GM13976 (cell line): ENCODE results near the gene COTL1.
"Not testable (repeated sequence)": the region's sequence is repeated elsewhere in the genome, so short reads cannot be mapped to it uniquely, and the experiment has no call there.

Experiments used
- DNase-seq: peaks from one replicate; pipeline ENCODE4 v3.0.0; 2012; ENCODE audit warnings: low spot score
- in situ Hi-C: fragments of 300-500 bp; cut with MboI; formaldehyde crosslinking; loops from one replicate; pipeline ENCODE4 v1.12.0; 2022; ENCODE audit warnings: low sequenced_read_pairs, mixed read lengths, inconsistent platforms; ENCODE audit not compliant: unreplicated experiment
- TF ChIP-seq, protein P1 (sequence below): IDR thresholded peaks from 2 replicates; pipeline ENCODE4 v1.5.1; 2012; ENCODE audit warnings: borderline replicate concordance, mild to moderate bottlenecking; ENCODE audit not compliant: insufficient read depth; ENCODE audit errors: extremely low read depth, missing control alignments, control extremely low read depth

The COTL1 gene

DNA sequence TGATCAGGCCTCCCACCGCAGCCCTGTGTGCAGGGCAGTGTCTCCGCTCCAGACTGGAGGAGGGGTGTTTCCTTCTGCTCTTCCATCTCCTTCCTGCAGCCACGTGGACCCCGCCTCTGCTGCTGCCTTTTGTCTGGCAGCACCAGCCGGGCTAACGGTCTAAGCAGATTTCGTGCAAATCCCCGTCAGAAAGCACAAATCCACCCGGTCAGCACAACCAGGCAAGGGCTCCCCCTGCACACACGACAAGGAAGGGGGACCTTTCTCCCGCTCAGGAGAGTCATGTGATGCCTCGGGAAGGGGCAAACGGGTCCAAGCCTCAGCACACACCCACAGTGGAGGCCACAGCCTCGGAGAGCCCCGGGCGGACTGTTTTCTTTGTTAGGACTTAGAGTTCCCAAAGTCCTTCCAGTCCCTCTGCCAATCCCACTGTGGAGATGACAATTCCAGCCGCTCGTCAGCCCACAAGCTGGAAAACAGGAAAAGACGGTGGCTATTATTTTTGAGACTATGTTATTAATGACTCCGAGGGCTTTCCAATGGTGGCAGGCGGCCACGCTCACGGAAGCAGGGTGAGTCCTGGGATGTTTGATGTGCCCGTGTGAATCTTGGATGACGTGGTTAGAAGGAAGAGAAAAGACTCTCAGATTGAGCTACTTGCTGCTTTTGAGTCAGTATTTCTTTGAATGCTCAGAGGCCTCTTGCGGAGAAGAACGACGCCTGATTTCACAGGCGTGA is 90.9 kb downstream of the COTL1 start:
- TF ChIP-seq, protein P1, sequence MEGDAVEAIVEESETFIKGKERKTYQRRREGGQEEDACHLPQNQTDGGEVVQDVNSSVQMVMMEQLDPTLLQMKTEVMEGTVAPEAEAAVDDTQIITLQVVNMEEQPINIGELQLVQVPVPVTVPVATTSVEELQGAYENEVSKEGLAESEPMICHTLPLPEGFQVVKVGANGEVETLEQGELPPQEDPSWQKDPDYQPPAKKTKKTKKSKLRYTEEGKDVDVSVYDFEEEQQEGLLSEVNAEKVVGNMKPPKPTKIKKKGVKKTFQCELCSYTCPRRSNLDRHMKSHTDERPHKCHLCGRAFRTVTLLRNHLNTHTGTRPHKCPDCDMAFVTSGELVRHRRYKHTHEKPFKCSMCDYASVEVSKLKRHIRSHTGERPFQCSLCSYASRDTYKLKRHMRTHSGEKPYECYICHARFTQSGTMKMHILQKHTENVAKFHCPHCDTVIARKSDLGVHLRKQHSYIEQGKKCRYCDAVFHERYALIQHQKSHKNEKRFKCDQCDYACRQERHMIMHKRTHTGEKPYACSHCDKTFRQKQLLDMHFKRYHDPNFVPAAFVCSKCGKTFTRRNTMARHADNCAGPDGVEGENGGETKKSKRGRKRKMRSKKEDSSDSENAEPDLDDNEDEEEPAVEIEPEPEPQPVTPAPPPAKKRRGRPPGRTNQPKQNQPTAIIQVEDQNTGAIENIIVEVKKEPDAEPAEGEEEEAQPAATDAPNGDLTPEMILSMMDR, result no peak
- in situ Hi-C loops, result no loop called here
- no peak for DNase-seq

DNA sequence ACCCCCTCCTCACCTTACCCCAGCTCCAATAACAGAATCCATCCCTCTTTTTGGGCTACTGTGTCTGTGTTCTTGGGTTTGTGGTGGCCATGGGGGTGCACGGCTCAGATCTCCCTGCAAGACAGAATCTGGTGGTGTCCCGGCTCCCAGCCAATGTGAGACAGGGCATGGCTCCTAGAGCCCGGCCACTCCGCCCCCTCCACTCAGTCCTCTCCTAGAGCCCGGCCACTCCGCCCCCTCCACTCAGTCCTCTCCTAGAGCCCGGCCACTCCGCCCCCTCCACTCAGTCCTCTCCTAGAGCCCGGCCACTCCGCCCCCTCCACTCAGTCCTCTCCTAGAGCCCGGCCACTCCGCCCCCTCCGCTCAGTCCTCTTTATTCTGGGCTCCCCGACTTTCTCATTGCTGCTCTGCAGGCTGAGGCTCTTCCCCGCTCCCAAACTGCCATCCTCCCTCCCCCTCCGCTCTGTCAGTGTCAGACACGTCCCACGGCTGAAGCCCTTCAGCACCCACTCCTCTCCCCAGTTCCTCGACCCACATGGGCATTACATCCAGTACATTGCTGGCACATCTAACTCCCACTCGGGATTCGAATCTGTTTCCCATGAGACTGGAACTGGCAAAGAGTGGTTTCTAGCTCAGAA is 92.8 kb downstream of the COTL1 start:
- in situ Hi-C loops, result loop anchor here (25.0 kb wide), 1 partner anchor 437 kb away; no protein-coding TSS in a partner anchor
- not testable (repeated sequence) for DNase-seq

DNA sequence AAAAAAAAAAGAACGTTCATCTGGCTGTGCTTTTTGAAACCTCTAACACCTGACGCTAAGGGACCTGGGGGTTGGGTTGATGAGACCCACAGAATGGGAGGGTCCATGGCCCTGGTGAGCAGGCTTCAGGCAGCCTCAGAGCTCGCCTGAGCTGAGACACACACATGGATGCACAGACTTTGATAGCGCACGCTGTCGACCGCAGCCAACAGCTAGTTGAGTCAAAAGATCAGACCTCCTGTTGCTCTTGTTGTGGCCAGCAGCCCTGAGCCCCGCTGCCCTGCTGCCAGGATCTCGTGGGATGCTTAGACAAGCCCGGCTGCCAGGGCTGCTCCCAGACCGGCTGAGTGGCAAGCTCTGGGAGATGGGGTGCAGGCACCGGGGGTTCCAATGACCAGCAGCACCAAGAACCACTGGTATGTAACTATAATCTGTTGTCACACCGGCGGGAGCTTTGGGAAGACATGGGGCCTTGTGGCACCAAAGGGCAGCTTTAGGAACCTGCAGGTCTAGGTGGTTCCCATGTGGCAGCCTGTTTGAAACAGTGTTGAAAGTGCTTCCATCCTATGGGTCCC is 93.4 kb downstream of the COTL1 start:
- TF ChIP-seq, protein P1, result no peak
- DNase-seq, result no peak

DNA sequence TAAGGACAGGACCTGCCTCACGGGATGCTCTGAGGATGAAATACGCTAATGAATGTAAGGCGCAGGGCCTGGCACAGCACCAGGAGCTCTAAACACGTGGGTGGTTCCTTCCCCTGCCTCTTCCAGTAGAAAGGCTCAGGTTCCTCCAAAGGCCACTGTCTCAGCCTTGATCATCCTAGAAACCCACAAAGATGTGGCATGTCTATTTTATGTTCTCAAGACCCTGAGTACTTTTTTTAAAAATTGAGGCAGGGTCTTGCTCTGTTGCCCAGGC is 96.4 kb downstream of the COTL1 start:
- TF ChIP-seq, protein P1, result no peak
- in situ Hi-C loops, result loop anchor here (25.0 kb wide), 1 partner anchor 441 kb away; no protein-coding TSS in a partner anchor
- DNase-seq, result no peak

More for the DNA sequence above, 93.4 kb downstream of the COTL1 start:
- in situ Hi-C loops, result loop anchor here (25.0 kb wide), 1 partner anchor 438 kb away; no protein-coding TSS in a partner anchor

DNA sequence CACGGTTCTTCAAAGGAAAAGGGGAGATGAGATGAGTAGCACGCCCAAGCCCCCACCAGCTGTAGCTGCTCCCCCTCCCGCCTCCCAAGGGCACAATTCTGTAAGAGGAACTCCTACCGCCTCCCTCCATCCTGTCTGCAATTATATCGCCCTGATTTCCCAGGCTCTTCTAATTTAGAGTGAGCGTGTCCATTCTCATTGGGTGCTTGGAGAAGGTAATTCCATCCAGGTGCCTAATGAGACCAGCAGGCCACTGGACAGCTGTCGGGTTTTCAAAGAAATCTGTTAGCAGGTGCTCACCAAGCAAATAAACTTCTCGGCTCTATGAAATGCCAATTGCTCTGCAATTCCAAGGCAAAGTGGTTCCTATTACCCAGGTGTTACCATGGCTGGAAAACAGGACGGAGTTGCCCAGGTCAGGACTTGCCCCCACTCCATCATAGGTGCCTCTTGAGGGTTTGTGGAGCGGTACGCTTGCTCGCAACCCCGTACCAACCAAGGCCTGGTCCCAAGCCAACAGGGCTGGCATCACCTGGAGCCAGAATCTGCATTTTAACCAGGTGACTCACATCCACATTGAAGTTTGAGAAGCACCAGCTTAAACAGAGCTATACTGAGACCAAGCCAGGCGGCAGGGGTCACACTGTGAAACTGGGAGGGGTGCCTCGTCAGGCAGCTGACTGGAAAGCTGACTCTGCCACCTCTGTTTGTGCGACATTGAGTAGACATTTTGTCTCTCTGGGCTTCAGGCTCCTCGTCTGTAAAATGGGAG is 97.0 kb downstream of the COTL1 start:
- TF ChIP-seq, protein P1, result no peak
- DNase-seq, result no peak
- in situ Hi-C loops, result loop anchor here (25.0 kb wide), 1 partner anchor 441 kb away; no protein-coding TSS in a partner anchor

DNA sequence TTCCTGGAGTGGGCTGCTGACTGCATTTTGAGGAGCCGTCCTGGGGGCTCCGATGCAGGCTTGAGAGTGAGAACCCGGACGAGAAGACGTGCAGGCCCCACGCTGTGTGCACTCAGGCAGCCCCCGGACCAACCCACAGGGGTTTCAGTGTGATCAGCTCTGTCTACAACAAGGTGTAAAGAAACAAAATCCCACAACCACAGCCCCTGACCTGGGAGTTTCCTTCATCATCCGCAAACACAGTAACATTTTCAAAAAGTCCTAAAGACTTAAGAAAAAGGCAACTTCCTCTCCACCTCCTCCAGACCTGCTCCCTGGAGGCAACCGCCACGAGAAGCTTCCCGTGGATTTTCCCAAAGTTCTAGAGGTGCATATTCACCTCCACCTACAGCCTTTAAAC is 98.0 kb downstream of the COTL1 start:
- no peak for DNase-seq
- in situ Hi-C loops, result loop anchor here (10.0 to 25.0 kb wide), 2 partner anchors 205 to 442 kb away; no protein-coding TSS in a partner anchor
- TF ChIP-seq, protein P1, result no peak
